Measurements from ENCODE around the gene TRIP11. TPM values are rescaled to one million over a fixed set of nuclear protein-coding genes. Genes with fewer than 3 reads are reported as not detected.

TRIP11 gene
- total and polyA plus RNA-seq, 2 donors (not counting 1 experiment from before 2014, with no cell fraction given) = 28.6 to 50.4 TPM

DNA sequence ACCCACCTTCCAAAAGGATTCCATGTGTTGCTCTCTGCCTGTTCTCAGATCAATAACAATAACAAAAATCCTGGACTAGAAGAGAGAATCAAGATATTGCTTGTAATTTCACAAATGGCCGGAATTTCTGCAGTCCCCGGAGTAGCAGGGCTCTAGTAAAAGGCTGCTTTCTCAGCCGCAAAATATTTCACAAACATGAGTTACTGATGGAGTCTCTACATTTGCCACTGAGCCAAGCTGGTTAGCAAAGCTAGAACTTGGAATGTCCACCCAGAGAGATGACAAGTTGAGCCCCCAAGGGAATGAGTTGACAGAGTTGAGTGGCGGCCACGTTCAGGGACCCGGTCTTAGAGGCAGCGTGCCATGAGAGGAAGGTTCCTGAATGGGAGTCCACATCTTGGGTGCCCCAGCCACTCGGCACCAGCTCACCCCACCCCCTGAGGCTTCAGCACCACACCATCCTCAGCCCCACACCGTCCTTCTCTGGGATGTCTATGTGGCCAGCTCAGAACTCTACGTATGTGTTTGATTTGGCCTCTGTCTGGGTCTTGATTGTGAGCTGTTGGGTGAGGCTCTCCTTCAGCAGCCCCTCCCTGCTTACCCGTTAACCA lies 108.3 kb downstream of the TRIP11 start:
- no peaks in the 10 kb centered on the region for H3K9me3 ChIP-seq (ENCODE audit: control insufficient read depth, insufficient read depth, low read depth, low read length)
- H4K20me1 ChIP-seq (ENCODE audit: control insufficient read depth, extremely low read depth, insufficient read depth, low read length) = no peaks in the 10 kb centered on the region
- H3K4me1 ChIP-seq (ENCODE audit: control insufficient read depth, extremely low read depth, insufficient read depth, low read length) = no peaks in the 10 kb centered on the region
- no peaks in the 10 kb centered on the region for H3K27me3 ChIP-seq (ENCODE audit: control insufficient read depth, insufficient read depth, low read length)
- no peak overlapping the region for H3K4me3 ChIP-seq (replicated peaks in 1 of 4; ENCODE audit: control extremely low read depth in 1 of 4, insufficient read depth in 1 of 4, low read depth in 3 of 4, low read length in 4 of 4)
- TF ChIP-seq EZH2 (IDR thresholded peaks at IDR 0.05; ENCODE audit: low read length, missing control alignments) = no peak
- TF ChIP-seq, protein P1, sequence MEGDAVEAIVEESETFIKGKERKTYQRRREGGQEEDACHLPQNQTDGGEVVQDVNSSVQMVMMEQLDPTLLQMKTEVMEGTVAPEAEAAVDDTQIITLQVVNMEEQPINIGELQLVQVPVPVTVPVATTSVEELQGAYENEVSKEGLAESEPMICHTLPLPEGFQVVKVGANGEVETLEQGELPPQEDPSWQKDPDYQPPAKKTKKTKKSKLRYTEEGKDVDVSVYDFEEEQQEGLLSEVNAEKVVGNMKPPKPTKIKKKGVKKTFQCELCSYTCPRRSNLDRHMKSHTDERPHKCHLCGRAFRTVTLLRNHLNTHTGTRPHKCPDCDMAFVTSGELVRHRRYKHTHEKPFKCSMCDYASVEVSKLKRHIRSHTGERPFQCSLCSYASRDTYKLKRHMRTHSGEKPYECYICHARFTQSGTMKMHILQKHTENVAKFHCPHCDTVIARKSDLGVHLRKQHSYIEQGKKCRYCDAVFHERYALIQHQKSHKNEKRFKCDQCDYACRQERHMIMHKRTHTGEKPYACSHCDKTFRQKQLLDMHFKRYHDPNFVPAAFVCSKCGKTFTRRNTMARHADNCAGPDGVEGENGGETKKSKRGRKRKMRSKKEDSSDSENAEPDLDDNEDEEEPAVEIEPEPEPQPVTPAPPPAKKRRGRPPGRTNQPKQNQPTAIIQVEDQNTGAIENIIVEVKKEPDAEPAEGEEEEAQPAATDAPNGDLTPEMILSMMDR (conservative IDR thresholded peaks at IDR 0.05 in 1 of 2, IDR thresholded peaks at IDR 0.05 in 1 of 2; ENCODE audit: low read depth in 1 of 2, low read length in 2 of 2) = no peak
- H3K27ac ChIP-seq (ENCODE audit: insufficient read depth, low read length) = no peak overlapping the region
- H3K36me3 ChIP-seq (ENCODE audit: control insufficient read depth, insufficient read depth, low read length) = peaks cover 4% of the 10 kb centered on the region
- H3K4me2 ChIP-seq (ENCODE audit: extremely low read depth, insufficient read depth, low read length) = no peak overlapping the region
- no peak for DNase-seq (ENCODE audit: low read depth in 2 of 2)
- H2AFZ ChIP-seq (ENCODE audit: low read length) = no peak overlapping the region
- H3K9ac ChIP-seq (ENCODE audit: insufficient read depth, low read length) = no peak overlapping the region
- no peaks in the 10 kb centered on the region for H3K79me2 ChIP-seq (ENCODE audit: control insufficient read depth, insufficient read depth, low read length)

DNA sequence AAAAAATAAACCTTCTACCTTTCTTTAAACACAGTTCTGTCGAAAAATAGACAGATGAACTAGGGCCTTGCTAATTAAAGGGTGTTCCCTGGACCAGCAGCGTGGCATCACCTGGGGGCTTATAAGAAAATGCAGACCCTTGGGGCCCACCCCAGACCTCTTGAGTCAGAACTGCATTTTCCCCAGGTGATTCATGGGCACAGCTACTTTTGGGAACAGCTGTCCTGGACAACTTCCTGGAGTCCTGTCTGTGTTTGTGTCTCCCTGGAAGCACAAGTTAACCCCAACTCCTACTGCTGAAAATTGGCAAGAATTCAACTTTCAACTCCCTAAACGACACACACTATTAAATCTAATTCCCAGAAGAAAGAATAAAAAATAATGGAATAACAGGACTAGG lies 110.2 kb downstream of the TRIP11 start:
- peak; percentile 36 to 44 for DNase-seq (ENCODE audit: low read depth in 2 of 2)
- no peak overlapping the region for H3K9ac ChIP-seq (ENCODE audit: insufficient read depth, low read length)
- H3K79me2 ChIP-seq (ENCODE audit: control insufficient read depth, insufficient read depth, low read length) = no peaks in the 10 kb centered on the region
- no peak overlapping the region for H3K4me3 ChIP-seq (replicated peaks in 1 of 4; ENCODE audit: control extremely low read depth in 1 of 4, insufficient read depth in 1 of 4, low read depth in 3 of 4, low read length in 4 of 4)
- no peaks in the 10 kb centered on the region for H3K9me3 ChIP-seq (ENCODE audit: control insufficient read depth, insufficient read depth, low read depth, low read length)
- no peaks in the 10 kb centered on the region for H4K20me1 ChIP-seq (ENCODE audit: control insufficient read depth, extremely low read depth, insufficient read depth, low read length)
- H3K4me1 ChIP-seq (ENCODE audit: control insufficient read depth, extremely low read depth, insufficient read depth, low read length) = no peaks in the 10 kb centered on the region
- TF ChIP-seq EZH2 (IDR thresholded peaks at IDR 0.05; ENCODE audit: low read length, missing control alignments) = no peak
- TF ChIP-seq, protein P1 (conservative IDR thresholded peaks at IDR 0.05 in 1 of 2, IDR thresholded peaks at IDR 0.05 in 1 of 2; ENCODE audit: low read depth in 1 of 2, low read length in 2 of 2) = no peak
- peaks cover 4% of the 10 kb centered on the region for H3K36me3 ChIP-seq (ENCODE audit: control insufficient read depth, insufficient read depth, low read length)
- H3K4me2 ChIP-seq (ENCODE audit: extremely low read depth, insufficient read depth, low read length) = no peak overlapping the region
- H3K27me3 ChIP-seq (ENCODE audit: control insufficient read depth, insufficient read depth, low read length) = no peaks in the 10 kb centered on the region
- H3K27ac ChIP-seq (ENCODE audit: insufficient read depth, low read length) = no peak overlapping the region
- no peak overlapping the region for H2AFZ ChIP-seq (ENCODE audit: low read length)

DNA sequence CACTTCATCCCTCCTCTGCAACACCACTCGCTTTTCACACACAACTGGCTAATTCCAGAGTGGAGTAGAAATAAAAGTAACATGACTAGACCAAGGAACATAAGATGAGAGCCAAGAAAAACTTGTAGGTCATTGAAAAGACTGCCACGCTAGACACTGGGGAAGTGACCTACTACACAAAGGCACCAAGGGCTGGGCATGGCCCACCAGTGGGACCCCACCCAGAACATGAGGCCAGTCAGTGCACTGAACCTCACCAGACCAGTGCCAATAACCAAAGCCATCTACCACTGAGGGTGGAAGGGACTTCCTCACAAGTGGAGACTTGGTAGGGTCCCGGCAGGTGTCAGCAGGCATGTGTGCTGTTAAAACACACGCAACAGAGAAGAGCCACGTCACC lies 112.1 kb downstream of the TRIP11 start:
- Histone ChIP-seq H4K20me1 (ENCODE audit: control insufficient read depth, extremely low read depth, insufficient read depth, low read length) (no peaks in the 10 kb centered on the region), H3K27me3 (ENCODE audit: control insufficient read depth, insufficient read depth, low read length) (no peaks in the 10 kb centered on the region), H2AFZ (ENCODE audit: low read length) (no peak overlapping the region), H3K9ac (ENCODE audit: insufficient read depth, low read length) (no peak overlapping the region), H3K4me2 (ENCODE audit: extremely low read depth, insufficient read depth, low read length) (no peak overlapping the region), H3K4me3 (replicated peaks in 1 of 4; ENCODE audit: control extremely low read depth in 1 of 4, insufficient read depth in 1 of 4, low read depth in 3 of 4, low read length in 4 of 4) (no peak overlapping the region), H3K4me1 (ENCODE audit: control insufficient read depth, extremely low read depth, insufficient read depth, low read length) (no peaks in the 10 kb centered on the region), H3K9me3 (ENCODE audit: control insufficient read depth, insufficient read depth, low read depth, low read length) (no peaks in the 10 kb centered on the region), H3K36me3 (ENCODE audit: control insufficient read depth, insufficient read depth, low read length) (peaks cover 4% of the 10 kb centered on the region), H3K79me2 (ENCODE audit: control insufficient read depth, insufficient read depth, low read length) (no peaks in the 10 kb centered on the region), H3K27ac (ENCODE audit: insufficient read depth, low read length) (no peak overlapping the region)
- no peak for DNase-seq (ENCODE audit: low read depth in 2 of 2)
- TF ChIP-seq, protein P1 (conservative IDR thresholded peaks at IDR 0.05 in 1 of 2, IDR thresholded peaks at IDR 0.05 in 1 of 2; ENCODE audit: low read depth in 1 of 2, low read length in 2 of 2) = no peak
- no peak for TF ChIP-seq EZH2 (IDR thresholded peaks at IDR 0.05; ENCODE audit: low read length, missing control alignments)

All from fibroblast of lung (primary cell).